Measurements from ENCODE around the gene IKZF3.
"Not testable (repeated sequence)": the region's sequence is repeated elsewhere in the genome, so short reads cannot be mapped to it uniquely, and the experiment has no call there.

The IKZF3 gene

GRCh38 chr17:39855911-39856649, 8.0 kb downstream of the IKZF3 start:
- DNase-seq = not testable (repeated sequence)

- DNase-seq = no peak
Measured at GRCh38 chr17:39854909-39855308, 9.2 kb downstream of the IKZF3 start.

- DNase-seq = no peak
Measured at GRCh38 chr17:39852239-39852638, 11.9 kb downstream of the IKZF3 start.

- DNase-seq = not testable (repeated sequence)
Measured at GRCh38 chr17:39850186-39850585, 13.9 kb downstream of the IKZF3 start.

- no peak for DNase-seq
Measured at GRCh38 chr17:39848600-39848999, 15.5 kb downstream of the IKZF3 start.

GRCh38 chr17:39846205-39846604, 17.9 kb downstream of the IKZF3 start:
- no peak for DNase-seq

GRCh38 chr17:39845052-39845846, 18.9 kb downstream of the IKZF3 start:
- no peak for DNase-seq

GRCh38 chr17:39841134-39841683, 22.9 kb downstream of the IKZF3 start:
- DNase-seq = no peak

GRCh38 chr17:39838784-39839183, 25.3 kb downstream of the IKZF3 start:
- no peak for DNase-seq

- DNase-seq = no peak
Measured at GRCh38 chr17:39838057-39838456, 26.1 kb downstream of the IKZF3 start.

- no peak for DNase-seq
Measured at GRCh38 chr17:39836117-39836516, 28.0 kb downstream of the IKZF3 start.

GRCh38 chr17:39835038-39835786, 28.9 kb downstream of the IKZF3 start:
- DNase-seq = no peak

- no peak for DNase-seq
Measured at GRCh38 chr17:39834017-39834416, 30.1 kb downstream of the IKZF3 start.

- no peak for DNase-seq
Measured at GRCh38 chr17:39831588-39831987, 32.5 kb downstream of the IKZF3 start.

- no peak for DNase-seq
Measured at GRCh38 chr17:39828443-39828842, 35.7 kb downstream of the IKZF3 start.

GRCh38 chr17:39826334-39826733, 37.8 kb downstream of the IKZF3 start:
- DNase-seq = no peak

GRCh38 chr17:39823407-39824054, 40.6 kb downstream of the IKZF3 start:
- DNase-seq = no peak

GRCh38 chr17:39822051-39822451, 42.1 kb downstream of the IKZF3 start:
- no peak for DNase-seq

GRCh38 chr17:39820987-39821386, 43.1 kb downstream of the IKZF3 start:
- no peak for DNase-seq

GRCh38 chr17:39820541-39820940, 43.6 kb downstream of the IKZF3 start:
- no peak for DNase-seq

GRCh38 chr17:39818358-39819000, 45.6 kb downstream of the IKZF3 start:
- DNase-seq = no peak

- no peak for DNase-seq
Measured at GRCh38 chr17:39816272-39816671, 47.8 kb downstream of the IKZF3 start.

All from T-helper 9 cell (primary cell).